Placental pericyte (primary cell): ENCODE data around the gene ERCC1. TPM values are rescaled to one million over a fixed set of nuclear protein-coding genes. Genes with fewer than 3 reads are reported as not detected.

Experiments
- small RNA-seq: library from RNA; depleted of rRNA; stranded (forward); fragments of <200 nt; gene quantifications from one replicate; pipeline ENCODE3, GENCODE V24; 2012; ENCODE audit warnings: low replicate concordance
- total RNA-seq: library from RNA; depleted of rRNA; stranded (reverse); fragments of >200 nt; gene quantifications from 2 replicates; pipeline ENCODE4 v1.2.3, GENCODE V29; 2012

Gene ERCC1
- total RNA-seq: 79.0 and 128 TPM in 2 replicates

GRCh38 chr19:45423589-45424190 is at the start of gene ERCC1:
Gene ERCC1 (minus strand): TSS chr19:45423917. CDS start chr19:45423374, 543 bp downstream.

DNA sequence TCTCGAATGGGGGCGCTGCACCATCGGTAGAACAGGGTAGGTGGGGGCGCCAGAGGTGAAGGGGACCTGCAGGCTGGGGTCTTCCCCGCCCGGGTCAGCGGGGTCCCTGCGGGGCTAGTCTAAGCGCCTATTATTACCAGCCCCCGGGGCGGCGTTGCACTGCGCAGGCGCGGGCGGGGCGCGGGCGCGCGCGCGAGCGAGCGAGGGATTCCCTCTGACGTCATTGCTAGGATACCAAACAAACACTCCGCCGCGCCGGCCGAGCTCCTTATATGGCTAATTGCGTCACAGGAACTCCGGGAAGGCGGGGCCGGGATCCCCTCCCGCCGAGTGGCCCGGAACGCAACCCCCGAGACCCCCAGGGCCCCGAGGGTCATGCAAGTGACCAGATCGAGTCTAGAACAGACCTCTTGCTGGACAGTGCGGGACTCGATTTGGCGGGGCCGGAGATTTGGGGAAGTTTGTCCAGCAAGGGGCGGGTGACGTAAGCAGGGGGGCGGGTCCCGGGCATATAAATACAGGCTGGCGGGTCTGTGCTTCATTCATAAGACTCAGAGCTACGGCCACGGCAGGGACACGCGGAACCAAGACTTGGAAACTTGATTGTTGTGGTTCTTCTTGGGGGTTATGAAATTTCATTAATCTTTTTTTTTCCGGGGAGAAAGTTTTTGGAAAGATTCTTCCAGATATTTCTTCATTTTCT is 43.9 kb upstream of the ERCC1 start, which contains the start of gene FOSB:
TSS of gene FOSB (plus strand) at position 541 of the 703 bp plus-strand sequence. CDS start 591 bp downstream, outside the sequence.

GRCh38 chr19:45406226-45407090 is 17.3 kb downstream of the ERCC1 start, which contains the start of gene POLR1G:
Gene POLR1G (plus strand): TSS chr19:45406644. CDS start chr19:45406697, 53 bp downstream.

GRCh38 chr19:45404557-45405434 is 18.9 kb downstream of the ERCC1 start, which contains the start of gene PPP1R13L:
Gene PPP1R13L (minus strand): TSS chr19:45405069. CDS start chr19:45398318, 6,751 bp downstream.

DNA sequence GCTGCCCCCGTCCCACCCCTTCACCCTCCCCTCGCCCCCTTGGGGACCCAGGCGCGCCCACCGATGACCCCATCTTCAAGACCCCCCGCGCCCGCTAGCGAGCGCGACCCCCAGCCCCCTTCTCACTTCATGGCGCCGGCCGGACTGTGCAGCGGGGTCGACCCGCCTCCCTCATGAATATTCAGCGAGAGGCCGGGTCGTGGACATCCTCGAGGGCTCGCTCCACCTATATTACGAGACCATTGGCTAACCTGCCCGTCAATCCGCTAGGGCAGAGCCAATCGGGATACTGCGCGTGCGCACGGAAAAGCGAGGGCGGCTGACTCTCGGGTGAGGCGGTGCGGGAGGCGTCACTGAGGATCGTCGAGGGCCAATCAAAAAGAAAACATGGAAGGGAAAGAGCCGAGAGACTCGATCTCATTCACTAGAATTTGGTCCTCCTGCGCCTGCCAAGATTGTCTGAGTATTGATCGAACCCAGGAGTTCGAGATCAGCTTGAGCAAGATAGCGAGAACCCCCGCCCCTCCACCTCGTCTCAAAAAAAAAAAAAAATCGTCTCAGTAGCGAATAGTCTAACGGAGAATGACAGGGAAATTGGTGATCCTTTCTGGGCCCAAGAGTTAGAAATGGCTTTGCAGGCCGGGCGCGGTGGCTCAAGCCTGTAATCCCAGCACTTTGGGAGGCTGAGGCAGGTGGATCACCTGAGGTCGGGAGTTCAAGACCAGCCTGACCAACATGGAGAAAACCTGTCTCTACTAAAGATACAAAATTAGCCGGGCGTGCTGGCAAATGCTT is 53.1 kb downstream of the ERCC1 start, which contains the start of gene ERCC2:
TSS of gene ERCC2 (minus strand) at position 164 of the 795 bp plus-strand sequence. CDS start at position 131, 33 bp downstream.

Small RNAs within 50 kb of the gene (small RNA-seq; reads per million reads assigned to genes)
- gene MIR6088: not detected

Other genes with a start within 250 kb of the ERCC1 start
- gene TRAPPC6A, start 245.7 kb downstream of the ERCC1 start, total RNA-seq: 1.3 and 12.3 TPM in 2 replicates
- gene BLOC1S3, start 245.1 kb downstream of the ERCC1 start, total RNA-seq: 6.7 and 11.6 TPM in 2 replicates
- under 0.01 TPM in 1 of 2 replicates, not detected in the other for gene EXOC3L2, start 178.5 kb downstream of the ERCC1 start, total RNA-seq
- 13.7 and 19.9 TPM in 2 replicates for gene MARK4, start 172.6 kb downstream of the ERCC1 start, total RNA-seq
- not detected in 2 replicates for gene CKM, start 101.0 kb downstream of the ERCC1 start, total RNA-seq
- gene KLC3, start 83.2 kb downstream of the ERCC1 start, total RNA-seq: 0.22 TPM in 1 of 2 replicates, not detected in the other
- gene ERCC2, start 53.3 kb downstream of the ERCC1 start, total RNA-seq: 39.6 and 46.1 TPM in 2 replicates
- 1.3 and 8.9 TPM in 2 replicates for gene PPP1R13L, start 18.8 kb downstream of the ERCC1 start, total RNA-seq
- 7.7 and 16.3 TPM in 2 replicates for gene POLR1G, start 17.3 kb downstream of the ERCC1 start, total RNA-seq
- gene FOSB, start 44.1 kb upstream of the ERCC1 start, total RNA-seq: 3.6 and 5.9 TPM in 2 replicates
- gene RTN2, start 73.1 kb upstream of the ERCC1 start, total RNA-seq: 7.7 and 9.2 TPM in 2 replicates
- 0.43 and 1.5 TPM in 2 replicates for gene PPM1N, start 74.5 kb upstream of the ERCC1 start, total RNA-seq
- gene VASP, start 83.6 kb upstream of the ERCC1 start, total RNA-seq: 89.9 and 243 TPM in 2 replicates
- gene OPA3, start 160.9 kb upstream of the ERCC1 start, total RNA-seq: 9.2 and 12.9 TPM in 2 replicates
- gene GPR4, start 178.3 kb upstream of the ERCC1 start, total RNA-seq: under 0.01 and 0.72 TPM in 2 replicates
- gene EML2, start 215.5 kb upstream of the ERCC1 start, total RNA-seq: 42.9 and 56.2 TPM in 2 replicates
- gene GIPR, start 244.3 kb upstream of the ERCC1 start, total RNA-seq: not detected in 2 replicates